ENCODE measurements around the gene PRPH. TPM values are rescaled to one million over a fixed set of nuclear protein-coding genes. Genes with fewer than 3 reads are reported as not detected.

The PRPH gene
- total and polyA plus RNA-seq, 9 of the 15 experiments (the other 6 are each of a cell fraction or from before 2014, with no cell fraction given), result 0.27 to 1.9 (median 1.3) TPM; not detected in 1

- no peak for TF ChIP-seq POLR3A (IDR thresholded peaks at IDR 0.05; ENCODE audit: borderline replicate concordance, extremely low read depth, insufficient read depth, insufficient read length)
- TF ChIP-seq POLR2G (IDR thresholded peaks at IDR 0.05; ENCODE audit: low read depth, low read length), result peak; percentile 52; the same call in 1 of the 2 replicates
- no peak for TF ChIP-seq TCF7L2 (IDR thresholded peaks at IDR 0.05; ENCODE audit: low read depth, low read length)
- TF ChIP-seq BHLHE40 (IDR thresholded peaks at IDR 0.05; ENCODE audit: low read length), result peak; percentile 35
- no peak for TF ChIP-seq ESRRA (IDR thresholded peaks at IDR 0.05; ENCODE audit: borderline replicate concordance, low read depth)
- TF ChIP-seq CCNT2 (IDR thresholded peaks at IDR 0.05; ENCODE audit: borderline replicate concordance, extremely low read depth, insufficient read length, low read depth, low read length), result no peak
- TF ChIP-seq PBX2 (CRISPR knock-in tag; IDR thresholded peaks at IDR 0.05; ENCODE audit: low read depth), result 0 out of 2 replicates have a peak, but pooled peaks have one; percentile 32
- no peak for TF ChIP-seq PBX2 (tag; conservative IDR thresholded peaks at IDR 0.05; ENCODE audit: low read depth)
- TF ChIP-seq TCF15 (CRISPR knock-in tag; IDR thresholded peaks at IDR 0.05), result no peak
- peak; percentile 77 for TF ChIP-seq PKNOX1 (IDR thresholded peaks at IDR 0.05)
- peak; percentile 65 for TF ChIP-seq SMC3 (conservative IDR thresholded peaks at IDR 0.05; ENCODE audit: insufficient read depth, low read depth, low read length)
- peak; percentile 52; the same call in 1 of the 2 replicates for TF ChIP-seq USF1 (CRISPR knock-in tag; IDR thresholded peaks at IDR 0.05)
- TF ChIP-seq YY1 (IDR thresholded peaks at IDR 0.05; ENCODE audit: borderline replicate concordance in 1 of 3, control insufficient read depth in 1 of 3, extremely low read depth in 1 of 3, insufficient read depth in 3 of 3, insufficient read length in 1 of 3, insufficient replicate concordance in 2 of 3, low read depth in 1 of 3, low read length in 2 of 3), result peak in 1 of 3 experiments; percentile 7
- peak; percentile 48; the same call in 1 of the 2 replicates for TF ChIP-seq L3MBTL2 (IDR thresholded peaks at IDR 0.05)
Observed at GRCh38 chr12:49331380-49332222, 36.7 kb downstream of the PRPH start (continued).

All from K562 (cell line).